Measurements from ENCODE around the gene VRK3. TPM values are rescaled to one million over a fixed set of nuclear protein-coding genes. Genes with fewer than 3 reads are reported as not detected.

The VRK3 gene
- total RNA-seq, 6 donors from 2014 or later = 28.6 to 82.8 (median 38.4) TPM

DNA sequence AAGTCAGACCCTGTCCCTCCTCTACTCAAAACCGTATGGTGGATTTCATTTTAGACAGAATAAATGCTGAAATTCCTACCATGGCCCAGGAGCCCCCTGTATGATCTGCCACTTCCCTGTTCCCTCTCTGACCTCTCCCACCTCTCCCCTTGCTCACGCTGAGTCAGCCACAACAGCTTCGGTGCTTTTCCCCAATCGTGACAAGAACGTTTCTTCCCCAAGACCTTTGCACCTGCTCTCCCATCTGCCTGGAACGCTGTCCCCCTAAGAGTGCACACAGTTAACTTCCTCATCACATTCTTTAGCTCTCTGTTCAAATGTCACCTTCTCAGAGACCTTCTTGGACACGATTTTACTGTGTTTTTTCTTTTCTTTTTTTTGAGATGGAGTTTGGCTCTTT lies 2.3 kb downstream of the VRK3 start:
- ATAC-seq (ENCODE audit: low FRiP score in 2 of 2) (no peak), DNase-seq (no peak)
- H3K9me3 ChIP-seq = no peaks in the 10 kb centered on the region
- no peaks in the 10 kb centered on the region for H3K27me3 ChIP-seq
- H3K4me3 ChIP-seq = no peak overlapping the region
- 80 to 84% methylated on average over 7 of the region's 7 CpGs for WGBS, 2 donors
- no peak overlapping the region for H3K27ac ChIP-seq
- H3K4me1 ChIP-seq = peaks cover 21 to 41% (median 25%) of the 10 kb centered on the region in 4 donors
- H3K36me3 ChIP-seq = peaks cover 7 to 30% (median 16%) of the 10 kb centered on the region in 4 donors
- TF ChIP-seq EP300 (IDR thresholded peaks at IDR 0.05) (no peak), POLR2A (IDR thresholded peaks at IDR 0.05) (no peak), POLR2AphosphoS5 (IDR thresholded peaks at IDR 0.05) (no peak)
- TF ChIP-seq, protein P1, sequence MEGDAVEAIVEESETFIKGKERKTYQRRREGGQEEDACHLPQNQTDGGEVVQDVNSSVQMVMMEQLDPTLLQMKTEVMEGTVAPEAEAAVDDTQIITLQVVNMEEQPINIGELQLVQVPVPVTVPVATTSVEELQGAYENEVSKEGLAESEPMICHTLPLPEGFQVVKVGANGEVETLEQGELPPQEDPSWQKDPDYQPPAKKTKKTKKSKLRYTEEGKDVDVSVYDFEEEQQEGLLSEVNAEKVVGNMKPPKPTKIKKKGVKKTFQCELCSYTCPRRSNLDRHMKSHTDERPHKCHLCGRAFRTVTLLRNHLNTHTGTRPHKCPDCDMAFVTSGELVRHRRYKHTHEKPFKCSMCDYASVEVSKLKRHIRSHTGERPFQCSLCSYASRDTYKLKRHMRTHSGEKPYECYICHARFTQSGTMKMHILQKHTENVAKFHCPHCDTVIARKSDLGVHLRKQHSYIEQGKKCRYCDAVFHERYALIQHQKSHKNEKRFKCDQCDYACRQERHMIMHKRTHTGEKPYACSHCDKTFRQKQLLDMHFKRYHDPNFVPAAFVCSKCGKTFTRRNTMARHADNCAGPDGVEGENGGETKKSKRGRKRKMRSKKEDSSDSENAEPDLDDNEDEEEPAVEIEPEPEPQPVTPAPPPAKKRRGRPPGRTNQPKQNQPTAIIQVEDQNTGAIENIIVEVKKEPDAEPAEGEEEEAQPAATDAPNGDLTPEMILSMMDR (IDR thresholded peaks at IDR 0.05) = no peak

DNA sequence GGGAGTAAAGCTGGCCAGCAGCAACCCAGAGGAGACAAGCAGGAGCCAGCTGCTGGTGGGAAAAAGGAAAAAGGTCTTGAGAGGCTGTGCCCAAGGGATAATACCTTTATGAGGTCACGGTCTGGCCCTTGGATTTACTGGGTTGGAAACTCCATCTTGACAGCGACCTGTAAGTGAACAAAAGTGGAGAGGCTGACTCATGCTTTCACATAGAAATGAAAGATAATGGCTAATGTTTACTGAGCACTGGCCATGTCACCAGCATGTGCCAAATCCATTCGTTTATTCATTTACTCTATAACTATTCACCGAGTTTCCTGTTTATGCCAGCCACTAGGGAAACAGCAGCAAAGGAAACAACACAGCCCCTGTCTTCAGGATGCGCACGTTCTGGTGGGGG lies 4.7 kb downstream of the VRK3 start:
- WGBS, 2 donors = 78 to 79% methylated on average over 6 of the region's 6 CpGs
- H3K27ac ChIP-seq = no peak overlapping the region
- TF ChIP-seq, protein P1 (IDR thresholded peaks at IDR 0.05) = no peak
- TF ChIP-seq EP300 (IDR thresholded peaks at IDR 0.05) (no peak), POLR2A (IDR thresholded peaks at IDR 0.05) (no peak), POLR2AphosphoS5 (IDR thresholded peaks at IDR 0.05) (no peak)
- ATAC-seq (ENCODE audit: low FRiP score in 2 of 2) (no peak), DNase-seq (no peak)
- no peaks in the 10 kb centered on the region for H3K9me3 ChIP-seq
- H3K27me3 ChIP-seq = no peaks in the 10 kb centered on the region
- no peak overlapping the region for H3K4me3 ChIP-seq
- H3K36me3 ChIP-seq = peaks cover 22 to 50% (median 36%) of the 10 kb centered on the region in 4 donors
- peaks cover 8 to 22% (median 13%) of the 10 kb centered on the region in 4 donors for H3K4me1 ChIP-seq

DNA sequence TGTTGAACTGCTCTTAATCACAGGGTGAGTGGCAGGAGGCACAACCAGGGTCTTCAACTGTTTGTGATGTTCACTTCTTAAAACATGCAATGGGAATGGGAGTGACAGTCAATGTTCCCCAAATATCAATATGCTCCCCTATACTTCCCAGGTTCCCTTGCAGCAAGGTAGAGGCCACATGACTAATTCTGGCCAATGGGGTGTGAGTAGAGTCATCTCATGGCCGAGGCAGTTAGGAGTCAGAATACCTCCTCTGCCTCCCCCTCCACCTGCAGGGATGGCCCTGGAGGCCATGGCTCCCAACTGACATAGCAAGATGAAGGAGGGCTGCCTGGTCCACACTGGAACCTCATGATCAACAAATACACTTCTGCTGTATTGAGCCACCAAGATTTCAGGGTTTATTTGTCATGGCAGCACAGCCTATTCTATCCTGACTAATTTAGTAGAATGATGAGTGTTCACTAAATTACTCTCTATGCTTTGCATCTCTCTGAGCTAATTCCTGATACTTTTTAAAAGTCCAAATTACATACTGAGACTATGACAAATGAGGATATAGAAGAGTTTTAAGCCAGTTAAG lies 8.9 kb downstream of the VRK3 start:
- ATAC-seq (ENCODE audit: low FRiP score in 2 of 2) = no peak
- 100% methylated on average over 1 of the region's 1 CpG for WGBS, 2 donors
- TF ChIP-seq POLR2AphosphoS5 (IDR thresholded peaks at IDR 0.05) (no peak), EP300 (IDR thresholded peaks at IDR 0.05) (no peak), POLR2A (IDR thresholded peaks at IDR 0.05) (no peak)
- TF ChIP-seq, protein P1 (IDR thresholded peaks at IDR 0.05) = no peak
- H3K4me1 ChIP-seq = no peaks in the 10 kb centered on the region
- no peaks in the 10 kb centered on the region for H3K27me3 ChIP-seq
- DNase-seq = no peak
- H3K9me3 ChIP-seq = no peaks in the 10 kb centered on the region
- H3K36me3 ChIP-seq = peaks cover 34 to 87% (median 68%) of the 10 kb centered on the region in 4 donors
- H3K27ac ChIP-seq = no peak overlapping the region
- no peak overlapping the region for H3K4me3 ChIP-seq

DNA sequence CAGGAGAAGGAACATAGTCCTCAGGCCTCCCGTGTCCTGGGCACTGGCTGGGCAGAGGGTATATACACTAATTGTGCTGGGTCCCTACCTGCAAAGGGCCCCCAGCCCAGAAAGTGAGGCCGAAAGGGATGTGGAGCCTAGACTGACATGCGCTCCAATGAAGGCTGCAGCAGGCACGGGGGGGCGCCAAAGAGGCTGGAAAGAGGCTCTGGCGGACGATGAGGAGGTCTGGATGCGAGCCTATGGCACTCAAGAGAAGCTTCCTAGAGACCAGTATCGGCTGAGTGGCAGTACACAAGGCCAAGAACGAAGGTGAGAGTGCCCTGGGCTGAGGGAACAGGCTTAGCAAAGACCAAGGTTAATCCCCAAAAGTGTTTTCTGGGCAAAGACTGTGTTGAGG lies 16.6 kb downstream of the VRK3 start:
- Histone ChIP-seq H3K27ac (no peak overlapping the region), H3K36me3 (peaks cover 8 to 85% (median 73%) of the 10 kb centered on the region in 4 donors), H3K4me1 (peaks cover 5 to 12% (median 8%) of the 10 kb centered on the region in 4 donors), H3K27me3 (no peaks in the 10 kb centered on the region), H3K4me3 (no peak overlapping the region), H3K9me3 (no peaks in the 10 kb centered on the region)
- TF ChIP-seq, protein P1 (IDR thresholded peaks at IDR 0.05) = no peak
- no peak for TF ChIP-seq POLR2AphosphoS5 (IDR thresholded peaks at IDR 0.05)
- no peak for TF ChIP-seq POLR2A (IDR thresholded peaks at IDR 0.05)
- TF ChIP-seq EP300 (IDR thresholded peaks at IDR 0.05) = no peak
- ATAC-seq (ENCODE audit: low FRiP score in 2 of 2) (no peak), DNase-seq (no peak)
- WGBS, 2 donors = 60 to 81% methylated on average over 10 of the region's 10 CpGs

DNA sequence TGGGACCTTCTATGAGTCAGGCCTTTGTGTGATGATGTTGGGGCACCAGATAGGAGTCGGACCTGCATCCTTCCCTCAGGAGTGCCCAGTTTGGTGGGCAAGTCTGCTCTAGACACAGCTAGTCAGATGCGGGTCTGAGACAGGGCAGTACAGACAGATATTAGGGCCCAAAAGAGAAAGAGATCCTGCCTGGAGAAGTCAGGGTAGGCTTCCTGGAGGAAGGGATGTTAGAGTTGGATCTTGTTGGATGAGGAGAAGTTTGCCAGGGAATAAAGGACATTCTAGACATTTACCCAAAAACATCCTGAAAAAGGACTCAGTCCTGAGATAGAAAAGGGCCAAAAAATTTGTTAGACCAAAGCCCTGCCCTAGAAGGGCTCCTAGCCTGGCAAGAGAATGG lies 17.2 kb downstream of the VRK3 start:
- Histone ChIP-seq H3K36me3 (peaks cover 8 to 85% (median 73%) of the 10 kb centered on the region in 4 donors), H3K27me3 (no peaks in the 10 kb centered on the region), H3K9me3 (no peaks in the 10 kb centered on the region), H3K27ac (no peak overlapping the region), H3K4me3 (no peak overlapping the region), H3K4me1 (peaks cover 5 to 16% (median 11%) of the 10 kb centered on the region in 4 donors)
- WGBS, 2 donors = 93 to 94% methylated on average over 2 of the region's 2 CpGs
- no peak for TF ChIP-seq POLR2A (IDR thresholded peaks at IDR 0.05)
- TF ChIP-seq, protein P1 (IDR thresholded peaks at IDR 0.05) = no peak
- no peak for TF ChIP-seq POLR2AphosphoS5 (IDR thresholded peaks at IDR 0.05)
- no peak for TF ChIP-seq EP300 (IDR thresholded peaks at IDR 0.05)
- ATAC-seq (ENCODE audit: low FRiP score in 2 of 2) (no peak), DNase-seq (no peak)

Measured in upper lobe of left lung (tissue), 6 donors.